ENCODE results near the gene FAM124A.

The FAM124A gene

GRCh38 chr13:51243832-51244231 lies 21.6 kb downstream of the FAM124A start:
- no peak for FAIRE-seq

- no peak for FAIRE-seq
Measured at GRCh38 chr13:51244637-51245405, 22.6 kb downstream of the FAM124A start.

- FAIRE-seq = no peak
Measured at GRCh38 chr13:51245583-51245982, 23.4 kb downstream of the FAM124A start.

- FAIRE-seq = no peak
Measured at GRCh38 chr13:51246025-51246417, 23.8 kb downstream of the FAM124A start.

- FAIRE-seq = no peak
Measured at GRCh38 chr13:51246418-51247277, 24.4 kb downstream of the FAM124A start.

- no peak for FAIRE-seq
Measured at GRCh38 chr13:51249255-51249654, 27.1 kb downstream of the FAM124A start.

- no peak for FAIRE-seq
Measured at GRCh38 chr13:51249770-51250741, 27.9 kb downstream of the FAM124A start.

- no peak for FAIRE-seq
Measured at GRCh38 chr13:51251480-51251879, 29.3 kb downstream of the FAM124A start.

- no peak for FAIRE-seq
Measured at GRCh38 chr13:51252954-51253532, 30.8 kb downstream of the FAM124A start.

GRCh38 chr13:51255556-51255955 lies 33.4 kb downstream of the FAM124A start:
- no peak for FAIRE-seq

GRCh38 chr13:51257187-51257586 lies 35.0 kb downstream of the FAM124A start:
- FAIRE-seq = no peak

- no peak for FAIRE-seq
Measured at GRCh38 chr13:51258612-51259548, 36.7 kb downstream of the FAM124A start.

GRCh38 chr13:51260154-51260553 lies 38.0 kb downstream of the FAM124A start:
- FAIRE-seq = no peak

- no peak for FAIRE-seq
Measured at GRCh38 chr13:51261610-51262249, 39.5 kb downstream of the FAM124A start.

GRCh38 chr13:51262501-51263211 lies 40.5 kb downstream of the FAM124A start:
- FAIRE-seq = no peak

- no peak for FAIRE-seq
Measured at GRCh38 chr13:51266642-51267041, 44.4 kb downstream of the FAM124A start.

GRCh38 chr13:51267622-51268021 lies 45.4 kb downstream of the FAM124A start:
- no peak for FAIRE-seq

GRCh38 chr13:51269039-51269438 lies 46.8 kb downstream of the FAM124A start:
- FAIRE-seq = no peak

- no peak for FAIRE-seq
Measured at GRCh38 chr13:51270623-51271415, 48.6 kb downstream of the FAM124A start.
